Inflammatory macrophage treated with lipopolysaccharide for 4 hours (primary cell): Measurements from ENCODE around the gene GRK2.
A peak's percentile ranks its signal among the peaks of the same experiment; 100 is the strongest.
"Not testable (repeated sequence)": the region's sequence is repeated elsewhere in the genome, so short reads cannot be mapped to it uniquely, and the experiment has no call there.

ENCODE experiments used
- DNase-seq: peaks from one replicate; pipeline ENCODE4 v3.0.0-alpha.2; 2020

Gene GRK2

GRCh38 chr11:67316882-67317204 is 50.6 kb downstream of the GRK2 start:
- DNase-seq = no peak

GRCh38 chr11:67317205-67317887 is 51.1 kb downstream of the GRK2 start:
- peak; percentile 95 for DNase-seq

- no peak for DNase-seq
These were observed 51.7 kb downstream of the GRK2 start for GRCh38 chr11:67317888-67318555.

- not testable (repeated sequence) for DNase-seq
These were observed 52.6 kb downstream of the GRK2 start for GRCh38 chr11:67318876-67319275.

- DNase-seq = no peak
These were observed 53.7 kb downstream of the GRK2 start for GRCh38 chr11:67320011-67320410.

GRCh38 chr11:67320691-67321090 is 54.4 kb downstream of the GRK2 start:
- no peak for DNase-seq

- DNase-seq = no peak
These were observed 55.1 kb downstream of the GRK2 start for GRCh38 chr11:67321313-67321871.

- DNase-seq = no peak
These were observed 55.8 kb downstream of the GRK2 start for GRCh38 chr11:67322049-67322448.

GRCh38 chr11:67323526-67323925 is 57.3 kb downstream of the GRK2 start:
- no peak for DNase-seq

GRCh38 chr11:67332081-67332691 is 65.9 kb downstream of the GRK2 start:
- no peak for DNase-seq
